Measurements from ENCODE around the gene DNTT. TPM values are rescaled to one million over a fixed set of nuclear protein-coding genes. Genes with fewer than 3 reads are reported as not detected.
"Not testable (repeated sequence)": the region's sequence is repeated elsewhere in the genome, so short reads cannot be mapped to it uniquely, and the experiment has no call there.

DNTT gene
- total RNA-seq, 1 donor from 2014 or later = not detected

- DNase-seq (ENCODE audit: low spot score) = no peak
These were observed 27.8 kb upstream of the DNTT start for GRCh38 chr10:96276426-96276825.

DNA sequence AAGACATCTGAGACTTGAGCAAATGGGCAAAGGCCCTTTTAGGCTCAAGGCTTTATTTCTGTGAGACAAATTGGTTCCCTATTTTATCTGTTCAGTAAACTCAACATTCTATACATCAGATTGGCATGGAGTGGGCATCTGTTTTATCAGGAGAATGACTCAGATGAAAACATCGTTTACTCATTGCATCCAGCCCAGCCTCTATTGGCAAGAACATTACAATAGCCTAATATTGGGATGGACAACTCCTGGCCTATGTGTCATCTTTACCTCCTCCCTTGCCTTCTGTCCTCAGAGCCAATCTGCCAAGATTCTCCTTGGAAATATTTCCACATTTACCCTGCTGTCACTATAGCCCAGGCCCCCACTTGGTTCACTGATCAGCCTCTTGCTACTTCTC, 27.4 kb upstream of the DNTT start:
- no peak for DNase-seq (ENCODE audit: low spot score)

- no peak for DNase-seq (ENCODE audit: low spot score)
These were observed 25.0 kb upstream of the DNTT start for GRCh38 chr10:96279191-96279641.

GRCh38 chr10:96280859-96281258, 23.4 kb upstream of the DNTT start:
- DNase-seq (ENCODE audit: low spot score) = no peak

GRCh38 chr10:96281444-96282029, 22.7 kb upstream of the DNTT start:
- no peak for DNase-seq (ENCODE audit: low spot score)

- no peak for DNase-seq (ENCODE audit: low spot score)
These were observed 20.9 kb upstream of the DNTT start for GRCh38 chr10:96283351-96283750.

- no peak for DNase-seq (ENCODE audit: low spot score)
These were observed 20.5 kb upstream of the DNTT start for GRCh38 chr10:96283756-96284155.

- no peak for DNase-seq (ENCODE audit: low spot score)
These were observed 18.9 kb upstream of the DNTT start for GRCh38 chr10:96285331-96285752.

GRCh38 chr10:96287392-96288105, 16.7 kb upstream of the DNTT start:
- peak; percentile 58 for DNase-seq (ENCODE audit: low spot score)

GRCh38 chr10:96288151-96288621, 16.0 kb upstream of the DNTT start:
- no peak for DNase-seq (ENCODE audit: low spot score)

- no peak for DNase-seq (ENCODE audit: low spot score)
These were observed 14.9 kb upstream of the DNTT start for GRCh38 chr10:96289218-96289910.

- no peak for DNase-seq (ENCODE audit: low spot score)
These were observed 13.7 kb upstream of the DNTT start for GRCh38 chr10:96290368-96291133.

GRCh38 chr10:96292971-96293920, 11.0 kb upstream of the DNTT start:
- no peak for DNase-seq (ENCODE audit: low spot score)

- DNase-seq (ENCODE audit: low spot score) = no peak
These were observed 8.8 kb upstream of the DNTT start for GRCh38 chr10:96295475-96295874.

GRCh38 chr10:96297486-96297885, 6.7 kb upstream of the DNTT start:
- no peak for DNase-seq (ENCODE audit: low spot score)

DNA sequence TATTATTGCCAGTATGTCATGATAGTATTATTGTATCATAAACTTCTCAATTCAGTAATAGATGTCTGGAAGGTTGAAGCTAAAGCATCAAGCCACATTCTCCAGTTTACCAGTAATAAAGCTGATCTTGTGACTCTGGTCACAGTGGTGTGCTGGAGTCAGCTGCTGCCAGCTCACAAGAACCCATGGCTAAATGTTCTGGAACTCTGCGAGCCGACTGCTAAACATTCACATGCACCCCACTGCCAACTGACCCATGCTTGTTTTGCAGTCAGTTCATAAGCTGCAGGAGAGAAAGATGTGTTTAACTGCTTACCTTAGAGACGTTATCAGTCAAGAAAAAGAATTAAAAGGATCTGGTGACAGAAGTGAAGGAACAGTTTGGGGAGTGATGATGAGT, 5.9 kb upstream of the DNTT start:
- DNase-seq (ENCODE audit: low spot score) = no peak

DNA sequence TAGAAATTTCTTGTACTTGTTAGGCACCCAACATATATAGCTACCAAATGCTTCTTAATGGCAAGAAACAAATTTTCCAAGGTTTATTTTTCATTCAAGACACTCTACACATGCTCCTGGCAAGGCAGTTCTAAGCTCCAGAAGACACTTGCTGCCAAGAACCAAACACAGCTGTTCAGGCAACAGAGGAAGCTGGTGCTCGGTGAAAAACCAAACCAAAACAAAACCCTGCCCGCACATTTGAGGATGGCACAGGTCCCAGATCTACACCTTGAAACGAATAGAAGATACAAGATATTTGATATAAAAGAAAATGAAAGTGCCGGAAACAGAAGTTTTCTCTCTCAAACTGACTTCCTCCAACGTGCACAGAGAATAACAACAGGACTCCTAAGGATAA, 4.9 kb upstream of the DNTT start:
- no peak for DNase-seq (ENCODE audit: low spot score)

DNA sequence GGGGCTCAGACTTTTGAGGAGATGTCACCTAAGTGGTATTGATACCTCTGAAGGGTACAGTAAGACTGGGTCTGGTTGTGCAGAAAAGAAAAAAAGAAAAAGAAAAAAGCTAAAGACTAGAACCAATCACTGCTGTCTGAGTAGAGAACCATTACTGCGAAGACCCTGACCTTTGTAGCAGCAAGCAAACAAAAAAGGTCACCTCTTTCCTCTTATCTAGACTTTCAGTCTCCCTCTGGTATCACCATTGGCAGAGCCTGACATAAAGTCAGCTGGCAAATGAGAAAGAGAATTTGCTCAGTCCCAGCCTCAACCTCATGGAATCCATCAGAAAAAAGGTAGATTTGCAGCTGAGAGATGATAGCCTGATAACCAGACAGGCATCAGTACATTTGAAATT, 2.6 kb upstream of the DNTT start:
- DNase-seq (ENCODE audit: low spot score) = no peak

DNA sequence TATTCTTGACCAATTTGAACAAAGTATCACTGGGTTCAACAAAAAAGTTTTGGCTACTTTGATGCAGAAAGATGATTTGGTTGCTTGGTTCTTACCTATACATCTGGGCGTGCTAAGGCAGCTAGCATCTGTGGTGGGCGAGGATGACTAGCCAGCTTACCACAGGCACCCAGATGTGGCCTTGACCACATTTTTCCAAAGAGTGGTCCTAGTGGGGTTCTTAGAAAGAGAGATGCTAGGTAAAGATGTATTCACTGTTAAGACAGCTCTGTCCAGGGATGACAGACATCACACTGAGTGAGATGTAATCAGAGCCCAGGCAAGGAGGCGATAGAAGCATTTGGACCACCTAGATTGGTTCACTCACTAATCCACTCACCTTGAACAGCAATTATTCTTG, 785 bp downstream of the DNTT start:
- no peak for DNase-seq (ENCODE audit: low spot score)

DNA sequence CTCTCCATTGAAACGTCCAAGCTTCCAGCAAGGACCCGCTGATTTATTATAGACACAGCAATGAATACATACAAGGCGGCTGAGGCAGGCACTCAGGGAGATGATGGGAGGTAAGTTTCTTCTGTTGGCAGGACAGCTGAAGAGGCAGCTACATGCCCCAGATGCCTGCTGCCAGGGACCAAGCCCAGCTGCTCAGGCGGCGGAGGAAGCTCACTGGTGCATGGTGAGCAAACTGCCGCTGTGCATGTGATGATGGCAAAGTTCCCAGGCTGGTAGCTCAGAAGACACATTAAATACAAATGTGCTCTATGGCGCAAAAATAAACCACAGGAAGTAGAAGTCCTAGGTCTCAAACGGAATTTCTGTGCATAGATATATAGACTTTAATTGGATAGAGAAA, 2.3 kb downstream of the DNTT start:
- peak; percentile 33 for DNase-seq (ENCODE audit: low spot score)

GRCh38 chr10:96308854-96309253, 4.6 kb downstream of the DNTT start:
- not testable (repeated sequence) for DNase-seq (ENCODE audit: low spot score)

Measured in mucosa of gallbladder (tissue), 1 donor.